ENCODE data around the gene TMEM204. TPM values are rescaled to one million over a fixed set of nuclear protein-coding genes. Genes with fewer than 3 reads are reported as not detected.

TMEM204 gene
- total RNA-seq, 1 experiment from 2014 or later = not detected

DNA sequence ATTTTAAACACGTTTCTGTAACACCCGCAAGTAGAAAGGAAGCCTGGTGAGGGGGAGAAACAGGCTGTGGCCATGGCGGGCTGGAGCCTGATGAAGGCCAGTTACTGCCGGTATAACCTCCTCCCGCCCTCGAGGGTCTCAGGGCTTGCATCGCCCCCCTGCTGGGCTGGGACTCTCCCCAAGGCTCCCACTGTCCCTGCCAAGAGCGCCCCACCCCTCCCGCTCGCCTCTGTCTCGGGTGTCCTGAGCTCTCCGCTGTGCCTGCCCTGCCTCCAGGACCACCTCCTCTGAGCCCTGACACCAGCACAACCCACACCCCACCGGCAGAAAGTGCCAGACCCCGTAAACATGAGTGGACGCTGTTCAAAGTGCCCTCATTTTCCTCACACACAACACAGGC, 18.7 kb downstream of the TMEM204 start:
- H3K4me3 ChIP-seq (ENCODE audit: low read length) = no peak overlapping the region
- H3K36me3 ChIP-seq (ENCODE audit: insufficient read depth, low read length) = no peaks in the 10 kb centered on the region
- no peaks in the 10 kb centered on the region for H3K27me3 ChIP-seq (ENCODE audit: low read length)
- H3K79me2 ChIP-seq (ENCODE audit: low read length) = no peaks in the 10 kb centered on the region
- H4K20me1 ChIP-seq (ENCODE audit: insufficient read depth, low read depth, low read length) = no peaks in the 10 kb centered on the region
- no peak overlapping the region for H3K9ac ChIP-seq (ENCODE audit: low read length)
- H3K9me3 ChIP-seq (ENCODE audit: low read length) = no peaks in the 10 kb centered on the region
- no peaks in the 10 kb centered on the region for H3K9me2 ChIP-seq (replicated peaks; ENCODE audit: insufficient read depth, low read length)
- no peak overlapping the region for H3K27ac ChIP-seq (ENCODE audit: low read length)
- H2AFZ ChIP-seq (ENCODE audit: low read length) = no peak overlapping the region
- H3K4me1 ChIP-seq (ENCODE audit: low read length) = no peaks in the 10 kb centered on the region
- no peak overlapping the region for H3K4me2 ChIP-seq (ENCODE audit: low read depth, low read length, poor library complexity, severe bottlenecking)
- no peak for DNase-seq

DNA sequence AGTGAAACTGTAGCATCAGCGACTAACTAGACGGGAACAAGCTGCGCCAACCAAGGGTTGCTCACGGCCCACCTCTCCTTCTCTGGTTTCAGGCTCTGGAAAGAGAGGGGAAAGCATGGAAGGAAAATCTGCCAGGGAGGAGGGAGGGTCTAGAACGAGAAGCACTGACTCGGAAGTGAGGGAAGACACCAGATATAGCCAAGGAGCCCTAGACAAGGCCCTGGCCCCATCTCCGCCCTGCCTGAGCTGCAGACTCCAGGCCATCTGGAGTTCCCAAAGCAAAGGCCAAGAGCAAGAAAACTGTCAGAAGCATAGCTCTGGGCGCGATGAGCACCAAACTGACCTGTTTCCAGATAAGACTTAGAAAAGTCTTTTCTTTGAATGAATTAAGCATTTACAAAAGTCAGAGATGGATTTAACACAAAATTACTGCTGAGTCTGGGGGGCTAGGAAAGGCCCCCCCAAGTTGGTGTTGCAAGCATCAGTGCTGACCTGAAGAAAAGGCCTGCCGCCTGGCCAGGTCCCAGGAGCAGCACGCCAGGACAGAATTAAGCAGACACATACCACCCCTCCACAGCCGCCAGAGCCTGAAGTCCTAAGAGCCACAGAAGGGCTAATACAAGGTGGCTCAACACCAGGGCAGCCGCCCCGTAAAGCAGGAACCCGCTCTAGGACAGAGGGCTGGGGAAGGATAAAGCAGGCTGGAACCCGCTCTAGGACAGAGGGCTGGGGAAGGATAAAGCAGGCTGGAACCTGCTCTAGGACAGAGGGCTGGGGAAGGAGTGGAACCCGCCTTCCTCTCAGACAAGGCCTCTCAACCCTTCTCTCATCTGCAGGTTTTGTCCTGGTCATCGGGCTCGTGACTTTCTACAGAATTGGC, 20.7 kb downstream of the TMEM204 start:
- DNase-seq = no peak
- Histone ChIP-seq H3K4me3 (ENCODE audit: low read length) (no peak overlapping the region), H3K27ac (ENCODE audit: low read length) (no peak overlapping the region), H3K9ac (ENCODE audit: low read length) (no peak overlapping the region), H3K9me3 (ENCODE audit: low read length) (no peaks in the 10 kb centered on the region), H2AFZ (ENCODE audit: low read length) (no peak overlapping the region), H3K4me1 (ENCODE audit: low read length) (no peaks in the 10 kb centered on the region), H3K4me2 (ENCODE audit: low read depth, low read length, poor library complexity, severe bottlenecking) (no peak overlapping the region), H3K27me3 (ENCODE audit: low read length) (no peaks in the 10 kb centered on the region), H3K9me2 (replicated peaks; ENCODE audit: insufficient read depth, low read length) (no peaks in the 10 kb centered on the region), H3K36me3 (ENCODE audit: insufficient read depth, low read length) (no peaks in the 10 kb centered on the region), H3K79me2 (ENCODE audit: low read length) (no peaks in the 10 kb centered on the region), H4K20me1 (ENCODE audit: insufficient read depth, low read depth, low read length) (no peaks in the 10 kb centered on the region)

DNA sequence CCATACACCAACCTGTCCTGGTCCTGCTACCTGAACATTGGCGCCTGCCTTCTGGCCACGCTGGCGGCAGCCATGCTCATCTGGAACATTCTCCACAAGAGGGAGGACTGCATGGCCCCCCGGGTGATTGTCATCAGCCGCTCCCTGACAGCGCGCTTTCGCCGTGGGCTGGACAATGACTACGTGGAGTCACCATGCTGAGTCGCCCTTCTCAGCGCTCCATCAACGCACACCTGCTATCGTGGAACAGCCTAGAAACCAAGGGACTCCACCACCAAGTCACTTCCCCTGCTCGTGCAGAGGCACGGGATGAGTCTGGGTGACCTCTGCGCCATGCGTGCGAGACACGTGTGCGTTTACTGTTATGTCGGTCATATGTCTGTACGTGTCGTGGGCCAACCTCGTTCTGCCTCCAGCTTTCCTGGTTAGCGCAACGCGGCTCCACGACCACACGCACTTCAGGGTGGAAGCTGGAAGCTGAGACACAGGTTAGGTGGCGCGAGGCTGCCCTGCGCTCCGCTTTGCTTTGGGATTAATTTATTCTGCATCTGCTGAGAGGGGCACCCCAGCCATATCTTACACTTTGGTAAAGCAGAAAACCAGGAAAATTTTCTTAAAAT, 21.5 kb downstream of the TMEM204 start:
- no peaks in the 10 kb centered on the region for H3K9me3 ChIP-seq (ENCODE audit: low read length)
- no peaks in the 10 kb centered on the region for H3K4me1 ChIP-seq (ENCODE audit: low read length)
- no peaks in the 10 kb centered on the region for H3K36me3 ChIP-seq (ENCODE audit: insufficient read depth, low read length)
- H3K27ac ChIP-seq (ENCODE audit: low read length) = no peak overlapping the region
- H3K9me2 ChIP-seq (replicated peaks; ENCODE audit: insufficient read depth, low read length) = no peaks in the 10 kb centered on the region
- no peaks in the 10 kb centered on the region for H3K79me2 ChIP-seq (ENCODE audit: low read length)
- H3K27me3 ChIP-seq (ENCODE audit: low read length) = no peaks in the 10 kb centered on the region
- no peak overlapping the region for H3K4me3 ChIP-seq (ENCODE audit: low read length)
- no peak overlapping the region for H2AFZ ChIP-seq (ENCODE audit: low read length)
- no peak overlapping the region for H3K9ac ChIP-seq (ENCODE audit: low read length)
- no peak for DNase-seq
- H3K4me2 ChIP-seq (ENCODE audit: low read depth, low read length, poor library complexity, severe bottlenecking) = no peak overlapping the region
- H4K20me1 ChIP-seq (ENCODE audit: insufficient read depth, low read depth, low read length) = no peaks in the 10 kb centered on the region

DNA sequence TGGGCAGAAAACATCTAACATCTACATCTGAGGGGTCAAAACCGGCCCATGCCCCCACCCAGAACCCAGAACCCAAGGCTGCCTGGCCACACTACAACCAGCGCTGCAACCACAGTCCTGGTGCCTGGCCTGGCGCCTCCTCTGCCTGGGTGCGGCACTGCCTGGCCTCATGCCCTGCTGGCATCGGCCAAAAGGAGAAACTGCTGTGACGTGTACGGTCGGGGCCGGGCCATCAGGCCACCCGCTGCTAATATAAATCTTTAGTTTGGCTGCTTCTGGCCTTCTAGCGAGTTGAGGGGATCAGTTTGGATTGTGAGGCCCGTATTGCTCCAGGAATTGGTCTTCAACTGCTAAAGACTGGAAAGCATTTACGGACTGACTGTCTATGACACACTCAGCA, 22.8 kb downstream of the TMEM204 start:
- H3K36me3 ChIP-seq (ENCODE audit: insufficient read depth, low read length) = no peaks in the 10 kb centered on the region
- no peaks in the 10 kb centered on the region for H3K27me3 ChIP-seq (ENCODE audit: low read length)
- H3K9me2 ChIP-seq (replicated peaks; ENCODE audit: insufficient read depth, low read length) = no peaks in the 10 kb centered on the region
- no peak overlapping the region for H3K4me3 ChIP-seq (ENCODE audit: low read length)
- no peak for DNase-seq
- H4K20me1 ChIP-seq (ENCODE audit: insufficient read depth, low read depth, low read length) = no peaks in the 10 kb centered on the region
- no peaks in the 10 kb centered on the region for H3K79me2 ChIP-seq (ENCODE audit: low read length)
- H3K9ac ChIP-seq (ENCODE audit: low read length) = no peak overlapping the region
- no peak overlapping the region for H3K27ac ChIP-seq (ENCODE audit: low read length)
- no peaks in the 10 kb centered on the region for H3K9me3 ChIP-seq (ENCODE audit: low read length)
- no peak overlapping the region for H2AFZ ChIP-seq (ENCODE audit: low read length)
- H3K4me2 ChIP-seq (ENCODE audit: low read depth, low read length, poor library complexity, severe bottlenecking) = no peak overlapping the region
- H3K4me1 ChIP-seq (ENCODE audit: low read length) = no peaks in the 10 kb centered on the region

DNA sequence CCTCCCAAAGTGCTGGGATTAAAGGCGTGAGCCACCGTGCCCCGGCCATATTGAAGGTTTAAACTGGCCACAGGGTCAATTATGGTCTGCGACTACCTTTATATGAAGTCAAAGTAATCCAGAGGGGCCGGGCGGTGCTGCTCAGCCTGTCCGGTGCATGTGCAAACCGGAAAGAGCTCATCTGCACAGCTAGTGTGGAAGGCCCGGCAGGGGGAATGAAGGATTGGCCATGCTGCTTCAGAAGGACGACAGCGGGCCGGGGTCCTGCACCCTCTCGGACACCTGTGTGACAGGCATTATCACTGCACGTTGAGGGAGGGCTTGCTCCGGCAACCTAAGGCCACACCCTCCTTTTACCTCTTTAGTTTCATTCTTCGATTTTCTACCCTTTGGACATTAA, 23.6 kb downstream of the TMEM204 start:
- H3K27ac ChIP-seq (ENCODE audit: low read length) = no peak overlapping the region
- H3K27me3 ChIP-seq (ENCODE audit: low read length) = no peaks in the 10 kb centered on the region
- H2AFZ ChIP-seq (ENCODE audit: low read length) = no peak overlapping the region
- 0 out of 2 replicates have a peak, but pooled peaks cover 2% of the 10 kb centered on the region for H3K36me3 ChIP-seq (ENCODE audit: insufficient read depth, low read length)
- H3K9me2 ChIP-seq (replicated peaks; ENCODE audit: insufficient read depth, low read length) = no peaks in the 10 kb centered on the region
- H3K4me1 ChIP-seq (ENCODE audit: low read length) = no peaks in the 10 kb centered on the region
- no peak overlapping the region for H3K4me3 ChIP-seq (ENCODE audit: low read length)
- no peaks in the 10 kb centered on the region for H3K79me2 ChIP-seq (ENCODE audit: low read length)
- H4K20me1 ChIP-seq (ENCODE audit: insufficient read depth, low read depth, low read length) = no peaks in the 10 kb centered on the region
- H3K9me3 ChIP-seq (ENCODE audit: low read length) = no peaks in the 10 kb centered on the region
- no peak for DNase-seq
- no peak overlapping the region for H3K9ac ChIP-seq (ENCODE audit: low read length)
- H3K4me2 ChIP-seq (ENCODE audit: low read depth, low read length, poor library complexity, severe bottlenecking) = no peak overlapping the region

DNA sequence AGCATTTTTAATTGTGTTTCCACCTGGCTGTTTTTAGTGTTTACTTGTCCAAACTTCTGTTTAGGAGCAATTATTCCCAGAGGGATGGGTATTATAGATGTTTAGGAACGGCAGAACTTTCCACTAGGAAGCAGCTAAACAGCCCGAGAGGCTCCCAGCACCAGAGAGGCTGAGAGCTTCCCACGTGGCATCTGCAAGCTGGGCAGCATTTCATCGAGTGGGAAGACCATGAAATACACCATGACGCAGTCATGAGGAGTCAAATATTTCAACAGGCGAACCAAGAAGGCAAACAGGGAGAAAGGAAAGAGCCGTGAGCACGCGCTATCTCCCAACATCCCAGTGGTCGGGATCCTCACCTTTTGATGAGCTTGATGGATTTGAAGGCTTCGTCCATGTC, 24.1 kb downstream of the TMEM204 start:
- H3K27me3 ChIP-seq (ENCODE audit: low read length) = no peaks in the 10 kb centered on the region
- no peaks in the 10 kb centered on the region for H3K9me2 ChIP-seq (replicated peaks; ENCODE audit: insufficient read depth, low read length)
- H3K4me2 ChIP-seq (ENCODE audit: low read depth, low read length, poor library complexity, severe bottlenecking) = no peak overlapping the region
- no peak overlapping the region for H2AFZ ChIP-seq (ENCODE audit: low read length)
- DNase-seq = no peak
- no peaks in the 10 kb centered on the region for H3K79me2 ChIP-seq (ENCODE audit: low read length)
- no peaks in the 10 kb centered on the region for H3K4me1 ChIP-seq (ENCODE audit: low read length)
- 0 out of 2 replicates have a peak, but pooled peaks cover 2% of the 10 kb centered on the region for H3K36me3 ChIP-seq (ENCODE audit: insufficient read depth, low read length)
- H3K9me3 ChIP-seq (ENCODE audit: low read length) = no peaks in the 10 kb centered on the region
- no peaks in the 10 kb centered on the region for H4K20me1 ChIP-seq (ENCODE audit: insufficient read depth, low read depth, low read length)
- H3K27ac ChIP-seq (ENCODE audit: low read length) = no peak overlapping the region
- no peak overlapping the region for H3K9ac ChIP-seq (ENCODE audit: low read length)
- no peak overlapping the region for H3K4me3 ChIP-seq (ENCODE audit: low read length)

DNA sequence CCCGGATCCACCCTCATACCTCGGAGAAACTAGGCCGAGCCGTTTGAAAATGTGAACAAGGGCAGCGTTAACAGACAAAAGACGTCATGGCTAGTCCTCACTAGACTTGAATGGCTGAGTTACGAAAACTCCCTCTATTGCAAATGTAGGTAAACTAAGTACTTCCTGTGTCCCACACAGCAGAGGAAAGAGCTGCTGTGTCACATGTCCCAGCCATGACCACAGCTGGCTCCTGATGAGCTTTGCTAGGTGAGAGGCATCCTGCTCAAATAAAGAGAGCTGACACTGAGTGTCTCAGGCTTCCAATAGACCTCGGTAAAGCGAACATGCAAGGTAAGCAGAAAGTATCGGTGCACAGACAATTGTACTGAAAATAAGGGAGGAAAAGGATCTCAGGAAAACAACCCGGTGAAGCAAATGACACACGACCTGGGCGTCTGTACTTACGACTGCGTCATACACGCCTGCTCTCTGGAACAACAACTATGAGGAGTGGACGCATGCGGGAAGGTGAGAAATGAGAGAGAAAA, 26.0 kb downstream of the TMEM204 start:
- Histone ChIP-seq H3K9ac (ENCODE audit: low read length) (no peak overlapping the region), H3K9me3 (ENCODE audit: low read length) (no peaks in the 10 kb centered on the region), H3K36me3 (ENCODE audit: insufficient read depth, low read length) (0 out of 2 replicates have a peak, but pooled peaks cover 2% of the 10 kb centered on the region), H3K9me2 (replicated peaks; ENCODE audit: insufficient read depth, low read length) (no peaks in the 10 kb centered on the region), H3K27ac (ENCODE audit: low read length) (no peak overlapping the region), H3K4me3 (ENCODE audit: low read length) (no peak overlapping the region), H3K4me1 (ENCODE audit: low read length) (no peaks in the 10 kb centered on the region), H4K20me1 (ENCODE audit: insufficient read depth, low read depth, low read length) (no peaks in the 10 kb centered on the region), H3K79me2 (ENCODE audit: low read length) (no peaks in the 10 kb centered on the region), H2AFZ (ENCODE audit: low read length) (no peak overlapping the region), H3K4me2 (ENCODE audit: low read depth, low read length, poor library complexity, severe bottlenecking) (no peak overlapping the region), H3K27me3 (ENCODE audit: low read length) (no peaks in the 10 kb centered on the region)
- no peak for DNase-seq

DNA sequence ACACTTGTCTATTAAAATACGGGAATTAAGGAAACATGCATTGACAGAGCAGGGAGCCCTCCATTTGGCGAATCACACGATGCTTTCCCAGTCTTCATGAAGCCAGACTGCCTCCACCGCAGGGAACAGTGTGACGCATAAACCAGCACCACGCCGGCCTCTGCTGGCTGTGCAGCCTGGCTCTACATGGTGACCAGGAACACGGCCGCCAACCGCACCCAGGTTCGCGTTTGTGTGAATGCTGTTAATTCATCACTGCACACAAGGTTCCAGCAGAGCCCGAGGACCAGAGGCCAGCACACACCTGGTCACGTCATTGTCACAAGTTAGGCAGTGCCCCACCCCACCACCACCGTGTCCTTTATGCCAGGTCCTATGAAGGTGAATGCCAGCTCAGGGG, 26.7 kb downstream of the TMEM204 start:
- no peak overlapping the region for H3K27ac ChIP-seq (ENCODE audit: low read length)
- H3K4me1 ChIP-seq (ENCODE audit: low read length) = no peaks in the 10 kb centered on the region
- no peak overlapping the region for H3K9ac ChIP-seq (ENCODE audit: low read length)
- H3K4me3 ChIP-seq (ENCODE audit: low read length) = no peak overlapping the region
- H3K27me3 ChIP-seq (ENCODE audit: low read length) = no peaks in the 10 kb centered on the region
- no peak overlapping the region for H3K4me2 ChIP-seq (ENCODE audit: low read depth, low read length, poor library complexity, severe bottlenecking)
- H3K9me3 ChIP-seq (ENCODE audit: low read length) = no peaks in the 10 kb centered on the region
- H3K36me3 ChIP-seq (ENCODE audit: insufficient read depth, low read length) = 0 out of 2 replicates have a peak, but pooled peaks cover 2% of the 10 kb centered on the region
- H4K20me1 ChIP-seq (ENCODE audit: insufficient read depth, low read depth, low read length) = no peaks in the 10 kb centered on the region
- H2AFZ ChIP-seq (ENCODE audit: low read length) = no peak overlapping the region
- no peaks in the 10 kb centered on the region for H3K79me2 ChIP-seq (ENCODE audit: low read length)
- DNase-seq = no peak
- H3K9me2 ChIP-seq (replicated peaks; ENCODE audit: insufficient read depth, low read length) = no peaks in the 10 kb centered on the region

All from Karpas-422 (cell line).